HG02970 (cell line): ENCODE data around the gene ABCD4.

Experiments used
- ATAC-seq: cut with Tn5 transposase; IDR thresholded peaks from one replicate; pipeline ENCODE4 v1.9.1; 2021; ENCODE audit warnings: mild to moderate bottlenecking, moderate library complexity, moderate number of reproducible peaks; ENCODE audit not compliant: unreplicated experiment, low FRiP score

Gene ABCD4

DNA sequence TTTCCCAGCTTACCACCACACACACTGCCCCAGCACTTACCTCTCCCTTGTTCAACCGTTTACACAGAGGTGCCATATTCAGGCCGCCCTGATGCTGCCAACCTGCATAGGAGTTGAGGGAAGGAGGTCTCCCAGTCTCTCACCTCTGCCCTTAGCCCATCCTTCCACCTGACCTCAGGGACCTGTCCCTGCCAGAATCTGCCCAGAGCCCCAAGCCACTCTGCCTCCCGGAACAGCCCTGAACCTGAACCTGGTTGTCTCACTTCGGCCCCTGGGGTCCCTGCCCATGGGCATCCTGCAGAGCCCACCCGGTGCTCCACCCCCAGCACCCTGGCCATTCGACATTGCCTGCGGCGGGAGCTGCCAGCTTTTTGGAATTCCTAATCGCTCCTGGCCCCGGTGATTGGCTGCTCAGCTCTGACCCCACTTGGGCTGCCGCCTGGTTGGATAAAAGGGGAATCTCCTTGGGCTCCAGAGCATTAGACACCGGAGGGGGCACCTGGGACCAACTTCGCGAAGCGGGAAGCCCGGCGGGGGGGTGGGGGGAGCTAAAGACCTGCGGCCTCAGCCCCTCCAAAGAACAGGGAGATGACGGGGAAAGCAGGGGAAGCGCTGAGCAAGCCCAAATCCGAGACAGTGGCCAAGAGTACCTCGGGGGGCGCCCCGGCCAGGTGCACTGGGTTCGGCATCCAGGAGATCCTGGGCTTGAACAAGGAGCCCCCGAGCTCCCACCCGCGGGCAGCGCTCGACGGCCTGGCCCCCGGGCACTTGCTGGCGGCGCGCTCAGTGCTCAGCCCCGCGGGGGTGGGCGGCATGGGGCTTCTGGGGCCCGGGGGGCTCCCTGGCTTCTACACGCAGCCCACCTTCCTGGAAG, 63.5 kb downstream of the ABCD4 start, which contains the start of gene VSX2:
Gene VSX2 (plus strand): TSS at position 476 of the 874 bp plus-strand sequence. CDS start 113 bp downstream, at position 589.
- ATAC-seq, result no peak

DNA sequence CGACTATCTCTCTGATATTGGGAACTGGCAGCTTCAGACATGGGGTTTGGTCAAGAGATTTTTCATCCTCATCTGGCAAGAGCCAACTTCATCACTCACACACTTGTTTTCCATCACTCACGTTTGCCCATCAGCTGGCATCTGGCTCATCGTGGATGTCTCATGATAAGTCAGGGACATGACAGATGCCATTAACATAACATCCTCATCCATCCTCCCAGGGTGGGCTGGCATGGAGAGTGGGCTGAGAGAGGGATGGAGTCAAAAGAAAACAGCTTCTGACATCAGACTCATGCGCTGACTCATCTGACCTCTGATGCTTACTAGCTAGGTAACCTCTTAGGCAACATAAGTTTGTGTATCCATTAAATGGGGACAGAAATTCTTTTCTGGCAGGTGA, 65.3 kb downstream of the ABCD4 start:
- no peak for ATAC-seq
